Natural killer cell (primary cell): Measurements from ENCODE around the gene TEX261. TPM values are rescaled to one million over a fixed set of nuclear protein-coding genes. Genes with fewer than 3 reads are reported as not detected.
"Not testable (repeated sequence)": the region's sequence is repeated elsewhere in the genome, so short reads cannot be mapped to it uniquely, and the experiment has no call there.

Source experiments
- ATAC-seq, 3 donors: fragments of 150-1000 bp in 2 of 3; fragments of 200-7000 bp in 1 of 3; cut with Tn5 transposase; 1 replicate in 1 of 3; 2 replicates in 2 of 3; pipeline ENCODE4 v1.10.0; 2021; ENCODE audit warnings: mild to moderate bottlenecking in 2 of 3, moderate library complexity in 2 of 3
- DNase-seq, 2 donors: peaks; one replicate each; pipeline versions ENCODE4 v3.0.0 to v3.0.0-alpha.2; 2013 to 2021; ENCODE audit warnings: mixed read lengths in 1 of 2
- H3K27ac ChIP-seq: one replicate; pipeline ENCODE4 v1.5.1; 2013; ENCODE audit warnings: mild to moderate bottlenecking, low read length
- H3K27me3 ChIP-seq: one replicate; pipeline ENCODE4 v1.6.1; 2013; ENCODE audit warnings: low read length; ENCODE audit not compliant: control insufficient read depth, insufficient read depth
- H3K36me3 ChIP-seq: one replicate; pipeline ENCODE4 v1.6.1; 2013; ENCODE audit warnings: low read length; ENCODE audit not compliant: control insufficient read depth, insufficient read depth
- H3K4me1 ChIP-seq: one replicate; pipeline ENCODE4 v1.6.1; 2013; ENCODE audit warnings: low read length; ENCODE audit not compliant: control insufficient read depth, insufficient read depth
- H3K4me3 ChIP-seq: one replicate; pipeline ENCODE4 v1.5.1; 2013; ENCODE audit warnings: low read length
- H3K9me3 ChIP-seq: one replicate; pipeline ENCODE4 v1.6.1; 2013; ENCODE audit warnings: low read length; ENCODE audit not compliant: control insufficient read depth, insufficient read depth
- H3K27ac Mint-ChIP-seq, 2 donors: one replicate each; pipeline ENCODE4 v1.8.0; 2022; ENCODE audit warnings: mild to moderate bottlenecking in 2 of 2, mixed read lengths in 2 of 2, moderate library complexity in 1 of 2
- H3K27me3 Mint-ChIP-seq, 2 donors: one replicate each; pipeline ENCODE4 v1.8.0; 2022; ENCODE audit warnings: low read depth in 2 of 2, mixed read lengths in 2 of 2
- H3K36me3 Mint-ChIP-seq: one replicate; pipeline ENCODE4 v1.8.0; 2022; ENCODE audit warnings: mixed read lengths
- H3K4me1 Mint-ChIP-seq, 2 donors: one replicate each; pipeline ENCODE4 v1.8.0; 2022; ENCODE audit warnings: mixed read lengths in 2 of 2
- H3K4me3 Mint-ChIP-seq: one replicate; pipeline ENCODE4 v1.8.0; 2022; ENCODE audit warnings: mild to moderate bottlenecking, moderate library complexity, mixed read lengths
- H3K9me3 Mint-ChIP-seq, 2 donors: one replicate each; pipeline ENCODE4 v1.8.0; 2022; ENCODE audit warnings: mixed read lengths in 2 of 2
- CTCF ChIP-seq: fragments of 200-600 bp; IDR thresholded peaks from one replicate; pipeline ENCODE4 v1.8.0; 2022; ENCODE audit warnings: antibody characterized with exemption
- WGBS: methylation state at CpG from one replicate; pipeline ENCODE4 v1.1.7; 2013; ENCODE audit warnings: missing lambda C conversion rate; ENCODE audit not compliant: insufficient coverage; 5-methylcytosine and 5-hydroxymethylcytosine counted together
- intact Hi-C: fragments of 100-400 bp; cut with micrococcal nuclease; formaldehyde crosslinking; loops from one replicate; pipeline ENCODE4 v1.14.2; 2022
- total RNA-seq, 4 donors: library from RNA; stranded (reverse); fragments of 120-200 nt in 1 of 4; gene quantifications; one replicate each; pipeline versions ENCODE4 v1.2.3 to v1.2.4, GENCODE V29; 2013 to 2022

The TEX261 gene
- total RNA-seq, 3 donors from 2014 or later (not counting 1 experiment from before 2014, with no cell fraction given), result 30.3 to 44.2 (median 43.2) TPM

GRCh38 chr2:71001981-71002570, 7.4 kb upstream of the TEX261 start:
- no peak overlapping the region for H3K4me3 ChIP-seq
- H3K4me1 ChIP-seq, result peaks cover 10% of the 10 kb centered on the region
- 85% methylated on average over 8 of the region's 11 CpGs for WGBS
- DNase-seq (no peak), ATAC-seq (no peak)
- Mint-ChIP-seq H3K9me3 (no peaks in the 10 kb centered on the region), H3K36me3 (no peaks in the 10 kb centered on the region), H3K27me3 (peaks cover 0 to 4% of the 10 kb centered on the region in 2 donors), H3K4me3 (no peak overlapping the region), H3K4me1 (peaks cover 8% of the 10 kb centered on the region in 2 donors), H3K27ac (no peak overlapping the region)
- no peak overlapping the region for H3K27ac ChIP-seq
- intact Hi-C loops, result loop anchor here (1.0 kb wide), 1 partner anchor 37 kb away; no protein-coding TSS in a partner anchor
- no peaks in the 10 kb centered on the region for H3K9me3 ChIP-seq
- H3K27me3 ChIP-seq, result no peaks in the 10 kb centered on the region
- H3K36me3 ChIP-seq, result no peaks in the 10 kb centered on the region
- no peak for TF ChIP-seq CTCF

GRCh38 chr2:71001592-71001927, 6.9 kb upstream of the TEX261 start:
- Mint-ChIP-seq H3K9me3 (no peaks in the 10 kb centered on the region), H3K36me3 (no peaks in the 10 kb centered on the region), H3K4me3 (no peak overlapping the region), H3K27me3 (peaks cover 0 to 4% of the 10 kb centered on the region in 2 donors), H3K4me1 (peaks cover 8% of the 10 kb centered on the region in 2 donors), H3K27ac (peak overlapping the region in 1 of 2 donors; percentile 70)
- Histone ChIP-seq H3K4me3 (no peak overlapping the region), H3K9me3 (no peaks in the 10 kb centered on the region), H3K27ac (no peak overlapping the region), H3K36me3 (no peaks in the 10 kb centered on the region), H3K27me3 (no peaks in the 10 kb centered on the region), H3K4me1 (peaks cover 10% of the 10 kb centered on the region)
- no peak for DNase-seq
- ATAC-seq, result no peak
- 100% methylated on average over 1 of the region's 5 CpGs for WGBS
- TF ChIP-seq CTCF, result no peak
- intact Hi-C loops, result loop anchor here (1.0 kb wide), 1 partner anchor 36 kb away; no protein-coding TSS in a partner anchor

DNA sequence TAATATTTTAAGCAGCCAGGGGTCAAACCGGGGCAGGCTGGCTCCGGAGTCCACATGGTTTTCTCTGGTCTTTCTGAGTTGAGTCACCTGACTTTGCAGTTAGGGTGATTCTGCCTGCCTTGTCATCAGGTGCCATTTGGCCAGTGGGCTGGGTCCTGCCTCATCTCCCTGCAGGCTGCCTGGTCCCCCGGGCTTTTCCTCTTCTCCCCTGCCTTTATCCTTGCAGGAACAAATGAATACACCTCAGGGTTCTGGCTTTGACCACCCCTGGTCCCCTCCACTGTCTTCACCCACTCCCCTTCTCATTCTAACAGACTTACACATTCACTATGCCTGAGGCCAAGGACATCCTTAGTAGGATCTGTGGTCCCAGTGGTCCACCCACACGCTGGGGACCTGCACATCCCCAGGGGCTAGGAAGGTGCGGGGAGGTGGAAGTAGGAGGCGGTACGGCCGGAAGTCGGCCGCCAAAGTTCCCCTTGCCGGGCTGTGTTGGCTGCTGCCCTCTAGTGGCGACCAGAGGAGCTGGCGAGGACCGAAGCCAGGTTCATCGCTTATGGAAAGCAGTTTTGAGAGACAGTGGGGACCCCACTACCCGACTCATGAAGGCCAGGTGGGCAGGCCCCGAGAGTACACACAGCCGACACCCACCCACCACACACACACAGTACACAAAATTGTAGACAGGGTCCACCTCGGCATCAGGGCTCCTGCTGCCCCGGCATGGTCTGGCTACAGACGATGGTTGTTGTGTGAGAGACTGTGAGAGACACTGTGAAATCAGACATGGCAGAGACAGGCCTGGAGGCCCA, 6.3 kb upstream of the TEX261 start:
- Mint-ChIP-seq H3K27ac (peak overlapping the region in 1 of 2 donors; percentile 70), H3K27me3 (peaks cover 0 to 4% of the 10 kb centered on the region in 2 donors), H3K9me3 (no peaks in the 10 kb centered on the region), H3K36me3 (no peaks in the 10 kb centered on the region), H3K4me3 (peak overlapping the region; percentile 62), H3K4me1 (peaks cover 9 to 10% of the 10 kb centered on the region in 2 donors)
- DNase-seq (peak; percentile 75 to 91), ATAC-seq (peak; percentile 96 to 100 (median 100))
- peak overlapping the region; percentile 18 for H3K4me3 ChIP-seq
- H3K27ac ChIP-seq, result no peak overlapping the region
- intact Hi-C loops, result loop anchor here (1.0 kb wide), 1 partner anchor 36 kb away; no protein-coding TSS in a partner anchor
- no peaks in the 10 kb centered on the region for H3K27me3 ChIP-seq
- 27% methylated on average over 21 of the region's 21 CpGs for WGBS
- peaks cover 10% of the 10 kb centered on the region for H3K4me1 ChIP-seq
- no peaks in the 10 kb centered on the region for H3K36me3 ChIP-seq
- no peaks in the 10 kb centered on the region for H3K9me3 ChIP-seq
- TF ChIP-seq CTCF, result peak; percentile 91

DNA sequence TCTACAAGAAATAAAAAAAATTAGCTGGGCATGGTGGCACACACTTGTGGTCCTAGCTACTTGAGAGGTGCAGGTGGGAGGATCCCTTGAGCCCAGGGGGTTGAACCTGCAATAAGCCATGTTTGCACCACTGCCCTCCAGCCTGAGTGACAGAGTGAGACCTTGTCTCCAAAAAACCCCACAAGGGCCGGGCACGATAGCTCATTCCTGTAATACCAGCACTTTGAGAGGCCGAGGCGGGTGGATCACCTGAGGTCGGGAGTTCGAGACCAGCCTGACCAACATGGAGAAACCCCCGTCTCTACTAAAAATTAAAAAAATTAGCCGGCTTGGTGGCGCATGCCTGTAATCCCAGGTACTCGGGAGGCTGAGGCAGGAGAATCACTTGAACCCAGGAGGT, 5.3 kb upstream of the TEX261 start:
- intact Hi-C loops, H3K36me3 Mint-ChIP-seq, H3K4me3 ChIP-seq, H3K27me3 ChIP-seq, H3K27me3 Mint-ChIP-seq, H3K9me3 Mint-ChIP-seq, H3K4me3 Mint-ChIP-seq, H3K27ac Mint-ChIP-seq, H3K36me3 ChIP-seq, H3K9me3 ChIP-seq, ATAC-seq, H3K27ac ChIP-seq: not testable (repeated sequence)
- peaks cover 16 to 20% of the 10 kb centered on the region in 2 donors for H3K4me1 Mint-ChIP-seq
- WGBS, result 96% methylated on average over 10 of the region's 10 CpGs
- H3K4me1 ChIP-seq, result peaks cover 15% of the 10 kb centered on the region
- peak in 1 of 2 donors; percentile 9 for DNase-seq
